Heart left ventricle (tissue), 13 donors: ENCODE measurements around the gene STRN4.

Source experiments
- POLR2A ChIP-seq, 2 donors: fragments of 450-650 bp; IDR thresholded peaks; one replicate each; pipeline ENCODE4 v1.6.1; 2017; ENCODE audit warnings: antibody characterized with exemption in 2 of 2, mild to moderate bottlenecking in 2 of 2, moderate library complexity in 2 of 2
- TF ChIP-seq, protein P1 (sequence below), 12 donors: fragments of 200-600 bp; sonication (generic) in 4 of 12; IDR thresholded peaks; one replicate each; pipeline versions ENCODE4 v1.5.0 to v1.8.0; 2018 to 2022; ENCODE audit warnings: antibody characterized with exemption in 12 of 12, mild to moderate bottlenecking in 5 of 12
- donor health status: ischemic (EF 13 %, LVEDD 7.1; RV severe dilation, severe dysfunction).
- donor health status: DM: no; HTN: yes; CAD: no.
- donor health status: DM: no; HTN: no; CAD: no.
- donor health status: ischemic (EF 25% LVEDD 6.9; RV normal size, moderate dysfunction).
- donor health status: ischemic (EF 25% LVEDD 5.7; RV mildly dilated, moderate dysfunction).
- donor health status: ischemic (EF 35%, LVEDD 5.7; RV mildly dilated, moderate dysfunction).
- donor health status: nonischemic (EF 11% LVEDD 7.7; RV severe dilation, severe dysfunction).
- donor health status: DM: yes; HTN: yes; CAD: no.
- donor health status: PGD.
- donor health status: ischemic (EF 29% LVEDD 5.4; RV normal size, mild dysfunction).
- donor health status: nonischemic (EF 23%, LVEDD 6.1; RV moderate dilation, normal function).

DNA sequence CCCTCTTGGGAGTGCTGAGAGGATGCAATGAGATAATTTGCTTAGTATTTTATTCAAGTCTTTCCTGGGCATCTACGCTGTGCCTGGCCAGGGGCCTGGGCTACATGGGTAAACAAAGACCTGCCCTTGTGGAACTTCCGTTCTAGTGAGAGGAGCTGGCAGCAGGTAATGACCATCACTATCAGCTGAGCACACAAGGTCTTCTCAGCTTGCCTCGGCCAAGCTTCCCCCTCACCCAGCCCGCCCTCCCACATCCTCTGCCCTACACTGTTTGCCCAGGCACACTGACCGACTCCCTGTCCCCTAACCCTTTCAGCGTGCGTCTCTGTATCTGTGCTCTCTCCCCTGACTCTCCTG, 9.0 kb downstream of the STRN4 start:
- TF ChIP-seq, protein P1, sequence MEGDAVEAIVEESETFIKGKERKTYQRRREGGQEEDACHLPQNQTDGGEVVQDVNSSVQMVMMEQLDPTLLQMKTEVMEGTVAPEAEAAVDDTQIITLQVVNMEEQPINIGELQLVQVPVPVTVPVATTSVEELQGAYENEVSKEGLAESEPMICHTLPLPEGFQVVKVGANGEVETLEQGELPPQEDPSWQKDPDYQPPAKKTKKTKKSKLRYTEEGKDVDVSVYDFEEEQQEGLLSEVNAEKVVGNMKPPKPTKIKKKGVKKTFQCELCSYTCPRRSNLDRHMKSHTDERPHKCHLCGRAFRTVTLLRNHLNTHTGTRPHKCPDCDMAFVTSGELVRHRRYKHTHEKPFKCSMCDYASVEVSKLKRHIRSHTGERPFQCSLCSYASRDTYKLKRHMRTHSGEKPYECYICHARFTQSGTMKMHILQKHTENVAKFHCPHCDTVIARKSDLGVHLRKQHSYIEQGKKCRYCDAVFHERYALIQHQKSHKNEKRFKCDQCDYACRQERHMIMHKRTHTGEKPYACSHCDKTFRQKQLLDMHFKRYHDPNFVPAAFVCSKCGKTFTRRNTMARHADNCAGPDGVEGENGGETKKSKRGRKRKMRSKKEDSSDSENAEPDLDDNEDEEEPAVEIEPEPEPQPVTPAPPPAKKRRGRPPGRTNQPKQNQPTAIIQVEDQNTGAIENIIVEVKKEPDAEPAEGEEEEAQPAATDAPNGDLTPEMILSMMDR (IDR thresholded peaks at IDR 0.05), result no peak
- no peak for TF ChIP-seq POLR2A (IDR thresholded peaks at IDR 0.05)
